HepG2 (cell line): ENCODE data around the gene PITPNM2. TPM values are rescaled to one million over a fixed set of nuclear protein-coding genes. Genes with fewer than 3 reads are reported as not detected.

Source experiments
- ATF6 ChIP-seq: sonication (generic); formaldehyde crosslinking; conservative IDR thresholded peaks from 2 replicates; pipeline ENCODE4 v1.4.0; 2020; ENCODE audit warnings: missing genetic modification reagents
- BCLAF1 ChIP-seq: fragments of 450-650 bp; IDR thresholded peaks from 2 replicates; pipeline ENCODE4 v1.6.1; 2017; ENCODE audit warnings: mild to moderate bottlenecking
- CAMTA2 ChIP-seq: sonication (generic); formaldehyde crosslinking; IDR thresholded peaks from 2 replicates; pipeline ENCODE4 v1.4.0; 2020; ENCODE audit warnings: mild to moderate bottlenecking, missing genetic modification reagents, borderline replicate concordance
- DPF2 ChIP-seq: sonication (generic); formaldehyde crosslinking; IDR thresholded peaks from 2 replicates; pipeline ENCODE4 v1.4.0; 2020; ENCODE audit warnings: mild to moderate bottlenecking, low read depth, missing genetic modification reagents, borderline replicate concordance
- FOXP1 ChIP-seq, 2 experiments: fragments of 450-650 bp in 1 of 2; IDR thresholded peaks; 2 replicates each; pipeline ENCODE4 v1.6.1; 2017 to 2018; ENCODE audit warnings: antibody characterized with exemption in 1 of 2
- KLF11 ChIP-seq: IDR thresholded peaks from 2 replicates; pipeline ENCODE4 v1.6.1; 2016; ENCODE audit warnings: missing compliant biosample characterization
- REXO4 ChIP-seq: sonication (generic); formaldehyde crosslinking; IDR thresholded peaks from 2 replicates; pipeline ENCODE4 v1.8.0; 2022; ENCODE audit warnings: missing genetic modification reagents, mild to moderate bottlenecking, borderline replicate concordance
- SOX13 ChIP-seq, 3 experiments: fragments of 450-650 bp in 1 of 3; sonication (generic) in 1 of 3; formaldehyde crosslinking in 1 of 3; IDR thresholded peaks in 2 of 3; conservative IDR thresholded peaks in 1 of 3; 2 replicates each; pipeline versions ENCODE4 v1.5.0 to v1.6.1; 2016 to 2020; ENCODE audit warnings: antibody characterized with exemption in 1 of 3, mild to moderate bottlenecking in 1 of 3, missing compliant biosample characterization in 1 of 3, missing genetic modification reagents in 1 of 3, moderate library complexity in 1 of 3
- ZFP90 ChIP-seq: sonication (generic); formaldehyde crosslinking; IDR thresholded peaks from 2 replicates; pipeline ENCODE4 v1.8.0; 2022; ENCODE audit warnings: missing genetic modification reagents, mild to moderate bottlenecking, inconsistent platforms, borderline replicate concordance
- ZNF558 ChIP-seq: sonication (generic); formaldehyde crosslinking; IDR thresholded peaks from 2 replicates; pipeline ENCODE4 v1.9.0; 2022; ENCODE audit warnings: mild to moderate bottlenecking, missing genetic modification reagents, borderline replicate concordance
- ZNF780A ChIP-seq: sonication (generic); formaldehyde crosslinking; IDR thresholded peaks from 2 replicates; pipeline ENCODE4 v1.8.0; 2022; ENCODE audit warnings: mild to moderate bottlenecking, missing genetic modification reagents, moderate library complexity
- ZNF878 ChIP-seq: sonication (generic); formaldehyde crosslinking; IDR thresholded peaks from 2 replicates; pipeline ENCODE4 v1.8.1; 2023; ENCODE audit warnings: mild to moderate bottlenecking, missing genetic modification reagents, moderate library complexity
- ZSCAN29 ChIP-seq: sonication (generic); formaldehyde crosslinking; conservative IDR thresholded peaks from 2 replicates; pipeline ENCODE4 v1.4.0; 2020; ENCODE audit warnings: mild to moderate bottlenecking, missing genetic modification reagents
- polyA plus RNA-seq, 8 experiments: library from polyadenylated mRNA; depleted of rRNA in 3 of 8; stranded (reverse) in 7 of 8; unstranded in 1 of 8; fragments of >200 nt; fragmentation: Illumina TruSeq in 4 of 8; extraction: Trizol in 4 of 8; gene quantifications; 2 replicates each; pipeline versions ENCODE4 v1.2.1 to v1.2.3, GENCODE V29; 2011 to 2016; ENCODE audit warnings: low read depth in 4 of 8, missing spikeins in 1 of 8, mixed read lengths in 1 of 8; ENCODE audit not compliant: insufficient read depth in 1 of 8
- total RNA-seq, 5 experiments: library from RNA; depleted of rRNA; stranded (reverse); fragments of >200 nt; fragmentation: Illumina TruSeq; extraction: Trizol; gene quantifications; 2 replicates each; pipeline ENCODE4 v1.2.3, GENCODE V29; 2016; ENCODE audit warnings: low read depth in 1 of 5
- TF ChIP-seq, protein P1 (sequence below): sonication (generic); formaldehyde crosslinking; conservative IDR thresholded peaks from 2 replicates; pipeline ENCODE4 v1.8.0; 2022; ENCODE audit warnings: missing genetic modification reagents
- TF ChIP-seq, protein P2 (sequence below): sonication (generic); formaldehyde crosslinking; IDR thresholded peaks from 2 replicates; pipeline ENCODE4 v1.8.0; 2022; ENCODE audit warnings: missing genetic modification reagents, mild to moderate bottlenecking, inconsistent platforms, borderline replicate concordance

PITPNM2 gene
- total and polyA plus RNA-seq, 2 of the 13 experiments (the other 11 are each of a cell fraction or from before 2014, with no cell fraction given) = 4.2 to 5.3 TPM

GRCh38 chr12:123140676-123141614 is 9.9 kb downstream of the PITPNM2 start (continued):
- 0 out of 2 replicates have a peak, but pooled peaks have one; percentile 8 for TF ChIP-seq ZNF878 (CRISPR knock-in tag)
- TF ChIP-seq CAMTA2 (CRISPR knock-in tag) = no peak
- 0 out of 2 replicates have a peak, but pooled peaks have one; percentile 21 for TF ChIP-seq ZFP90
- TF ChIP-seq REXO4 (CRISPR knock-in tag) = no peak
- TF ChIP-seq, protein P1, sequence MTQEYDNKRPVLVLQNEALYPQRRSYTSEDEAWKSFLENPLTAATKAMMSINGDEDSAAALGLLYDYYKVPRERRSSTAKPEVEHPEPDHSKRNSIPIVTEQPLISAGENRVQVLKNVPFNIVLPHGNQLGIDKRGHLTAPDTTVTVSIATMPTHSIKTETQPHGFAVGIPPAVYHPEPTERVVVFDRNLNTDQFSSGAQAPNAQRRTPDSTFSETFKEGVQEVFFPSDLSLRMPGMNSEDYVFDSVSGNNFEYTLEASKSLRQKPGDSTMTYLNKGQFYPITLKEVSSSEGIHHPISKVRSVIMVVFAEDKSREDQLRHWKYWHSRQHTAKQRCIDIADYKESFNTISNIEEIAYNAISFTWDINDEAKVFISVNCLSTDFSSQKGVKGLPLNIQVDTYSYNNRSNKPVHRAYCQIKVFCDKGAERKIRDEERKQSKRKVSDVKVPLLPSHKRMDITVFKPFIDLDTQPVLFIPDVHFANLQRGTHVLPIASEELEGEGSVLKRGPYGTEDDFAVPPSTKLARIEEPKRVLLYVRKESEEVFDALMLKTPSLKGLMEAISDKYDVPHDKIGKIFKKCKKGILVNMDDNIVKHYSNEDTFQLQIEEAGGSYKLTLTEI (CRISPR knock-in tag) = no peak
- no peak for TF ChIP-seq ATF6 (CRISPR knock-in tag)
- TF ChIP-seq KLF11 = no peak
- TF ChIP-seq SOX13 (IDR thresholded peaks at IDR 0.05) = no peak
- peak in 1 of 2 experiments; percentile 9; a peak in 1 of 4 replicates for TF ChIP-seq SOX13 (CRISPR knock-in tag; conservative IDR thresholded peaks at IDR 0.05 in 1 of 2, IDR thresholded peaks at IDR 0.05 in 1 of 2)
- TF ChIP-seq ZSCAN29 (CRISPR knock-in tag) = no peak
- TF ChIP-seq ZNF780A (CRISPR knock-in tag) = no peak
- no peak for TF ChIP-seq ZNF558 (CRISPR knock-in tag)
- peak; percentile 35; the same call in 1 of the 2 replicates for TF ChIP-seq DPF2 (CRISPR knock-in tag)
- TF ChIP-seq, protein P2, sequence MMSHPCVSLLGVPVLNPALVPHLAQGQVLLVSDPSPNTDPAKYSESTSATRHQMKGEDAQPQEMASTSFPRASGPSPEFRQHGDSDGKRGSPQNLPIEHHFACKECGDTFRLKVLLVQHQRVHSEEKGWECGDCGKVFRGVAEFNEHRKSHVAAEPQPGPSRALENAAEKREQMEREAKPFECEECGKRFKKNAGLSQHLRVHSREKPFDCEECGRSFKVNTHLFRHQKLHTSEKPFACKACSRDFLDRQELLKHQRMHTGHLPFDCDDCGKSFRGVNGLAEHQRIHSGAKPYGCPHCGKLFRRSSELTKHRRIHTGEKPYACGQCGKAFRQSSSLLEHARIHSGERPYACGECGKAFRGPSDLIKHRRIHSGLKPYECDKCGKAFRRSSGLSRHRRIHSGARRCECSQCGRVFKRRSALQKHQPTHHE (CRISPR knock-in tag) = 0 out of 2 replicates have a peak, but pooled peaks have one; percentile 58
- no peak for TF ChIP-seq BCLAF1
- no peak for TF ChIP-seq FOXP1 (IDR thresholded peaks at IDR 0.05)
- TF ChIP-seq FOXP1 (CRISPR knock-in tag; IDR thresholded peaks at IDR 0.05) = no peak
